HUES6 (cell line): ENCODE measurements around the gene LDAH.

ENCODE experiments used
- H3K27ac ChIP-seq: 2 replicates; pipeline ENCODE4 v1.7.0; 2013; ENCODE audit warnings: low read depth, mild to moderate bottlenecking, low read length, inconsistent platforms
- H3K27me3 ChIP-seq: 2 replicates; pipeline ENCODE4 v1.6.1; 2013; ENCODE audit warnings: low read length; ENCODE audit not compliant: control insufficient read depth, insufficient read depth
- H3K36me3 ChIP-seq: 2 replicates; pipeline ENCODE4 v1.6.1; 2013; ENCODE audit warnings: low read length; ENCODE audit not compliant: control insufficient read depth, insufficient read depth
- H3K4me1 ChIP-seq: 2 replicates; pipeline ENCODE4 v1.6.1; 2013; ENCODE audit warnings: low read length; ENCODE audit not compliant: control insufficient read depth, insufficient read depth
- H3K4me3 ChIP-seq: 2 replicates; pipeline ENCODE4 v1.5.1; 2013; ENCODE audit warnings: low read depth, low read length
- H3K9ac ChIP-seq: one replicate; pipeline ENCODE4 v1.6.1; 2013; ENCODE audit warnings: mild to moderate bottlenecking, low read length
- H3K9me3 ChIP-seq: 2 replicates; pipeline ENCODE4 v1.6.1; 2013; ENCODE audit warnings: low read depth, low read length; ENCODE audit not compliant: control insufficient read depth, insufficient read depth

The LDAH gene

GRCh38 chr2:20641123-20641985 is 181.5 kb downstream of the LDAH start:
- no peaks in the 10 kb centered on the region for H3K9me3 ChIP-seq
- H3K27ac ChIP-seq: no peak overlapping the region
- no peaks in the 10 kb centered on the region for H3K27me3 ChIP-seq
- no peak overlapping the region for H3K4me3 ChIP-seq
- H3K9ac ChIP-seq: no peak overlapping the region
- H3K36me3 ChIP-seq: peaks cover 24% of the 10 kb centered on the region
- peaks cover 3% of the 10 kb centered on the region; the same call in 1 of the 2 replicates for H3K4me1 ChIP-seq

- Histone ChIP-seq H3K27ac (no peak overlapping the region), H3K9me3 (no peaks in the 10 kb centered on the region), H3K27me3 (no peaks in the 10 kb centered on the region), H3K36me3 (peaks cover 24% of the 10 kb centered on the region), H3K9ac (no peak overlapping the region), H3K4me1 (peaks cover 4% of the 10 kb centered on the region), H3K4me3 (no peak overlapping the region)
Observed at GRCh38 chr2:20640411-20641122, 182.3 kb downstream of the LDAH start.

- Histone ChIP-seq H3K4me3 (no peak overlapping the region), H3K36me3 (peaks cover 18% of the 10 kb centered on the region), H3K9me3 (no peaks in the 10 kb centered on the region), H3K27ac (no peak overlapping the region), H3K4me1 (peaks cover 9% of the 10 kb centered on the region), H3K9ac (no peak overlapping the region), H3K27me3 (no peaks in the 10 kb centered on the region)
Observed at GRCh38 chr2:20638646-20639430, 184.1 kb downstream of the LDAH start.

- Histone ChIP-seq H3K27me3 (no peaks in the 10 kb centered on the region), H3K27ac (no peak overlapping the region), H3K9ac (no peak overlapping the region), H3K36me3 (peaks cover 18% of the 10 kb centered on the region), H3K9me3 (no peaks in the 10 kb centered on the region), H3K4me3 (no peak overlapping the region), H3K4me1 (peaks cover 10% of the 10 kb centered on the region)
Observed at GRCh38 chr2:20638014-20638413, 184.9 kb downstream of the LDAH start.

GRCh38 chr2:20637147-20637546 is 185.8 kb downstream of the LDAH start:
- H3K9ac ChIP-seq: no peak overlapping the region
- H3K27ac ChIP-seq: no peak overlapping the region
- H3K36me3 ChIP-seq: peaks cover 18% of the 10 kb centered on the region
- no peak overlapping the region for H3K4me3 ChIP-seq
- H3K9me3 ChIP-seq: no peaks in the 10 kb centered on the region
- no peaks in the 10 kb centered on the region for H3K27me3 ChIP-seq
- H3K4me1 ChIP-seq: peaks cover 17% of the 10 kb centered on the region

- H3K27me3 ChIP-seq: no peaks in the 10 kb centered on the region
- no peaks in the 10 kb centered on the region for H3K9me3 ChIP-seq
- H3K9ac ChIP-seq: peak overlapping the region; percentile 36
- H3K36me3 ChIP-seq: peaks cover 15% of the 10 kb centered on the region
- peaks cover 19% of the 10 kb centered on the region for H3K4me1 ChIP-seq
- H3K27ac ChIP-seq: peak overlapping the region; percentile 16; the same call in 1 of the 2 replicates
- H3K4me3 ChIP-seq: no peak overlapping the region
Observed at GRCh38 chr2:20635675-20636584, 187.0 kb downstream of the LDAH start.

GRCh38 chr2:20635113-20635510 is 187.8 kb downstream of the LDAH start:
- Histone ChIP-seq H3K27me3 (no peaks in the 10 kb centered on the region), H3K4me3 (no peak overlapping the region), H3K27ac (peak overlapping the region; percentile 16; the same call in 1 of the 2 replicates), H3K4me1 (peaks cover 19% of the 10 kb centered on the region), H3K36me3 (peaks cover 8% of the 10 kb centered on the region; the same call in 1 of the 2 replicates), H3K9me3 (no peaks in the 10 kb centered on the region), H3K9ac (no peak overlapping the region)

- H3K27ac ChIP-seq: no peak overlapping the region
- H3K4me3 ChIP-seq: no peak overlapping the region
- 0 out of 2 replicates have a peak, but pooled peaks cover 6% of the 10 kb centered on the region for H3K36me3 ChIP-seq
- H3K4me1 ChIP-seq: peaks cover 19% of the 10 kb centered on the region
- no peaks in the 10 kb centered on the region for H3K9me3 ChIP-seq
- no peaks in the 10 kb centered on the region for H3K27me3 ChIP-seq
- no peak overlapping the region for H3K9ac ChIP-seq
Observed at GRCh38 chr2:20634507-20635112, 188.3 kb downstream of the LDAH start.
